HG03045 (cell line): ENCODE measurements around the gene CTSF.
"Not testable (repeated sequence)": the region's sequence is repeated elsewhere in the genome, so short reads cannot be mapped to it uniquely, and the experiment has no call there.

Experiments used
- ATAC-seq: cut with Tn5 transposase; IDR thresholded peaks from one replicate; pipeline ENCODE4 v1.9.1; 2021; ENCODE audit warnings: mild to moderate bottlenecking, moderate library complexity; ENCODE audit not compliant: unreplicated experiment

CTSF gene

DNA sequence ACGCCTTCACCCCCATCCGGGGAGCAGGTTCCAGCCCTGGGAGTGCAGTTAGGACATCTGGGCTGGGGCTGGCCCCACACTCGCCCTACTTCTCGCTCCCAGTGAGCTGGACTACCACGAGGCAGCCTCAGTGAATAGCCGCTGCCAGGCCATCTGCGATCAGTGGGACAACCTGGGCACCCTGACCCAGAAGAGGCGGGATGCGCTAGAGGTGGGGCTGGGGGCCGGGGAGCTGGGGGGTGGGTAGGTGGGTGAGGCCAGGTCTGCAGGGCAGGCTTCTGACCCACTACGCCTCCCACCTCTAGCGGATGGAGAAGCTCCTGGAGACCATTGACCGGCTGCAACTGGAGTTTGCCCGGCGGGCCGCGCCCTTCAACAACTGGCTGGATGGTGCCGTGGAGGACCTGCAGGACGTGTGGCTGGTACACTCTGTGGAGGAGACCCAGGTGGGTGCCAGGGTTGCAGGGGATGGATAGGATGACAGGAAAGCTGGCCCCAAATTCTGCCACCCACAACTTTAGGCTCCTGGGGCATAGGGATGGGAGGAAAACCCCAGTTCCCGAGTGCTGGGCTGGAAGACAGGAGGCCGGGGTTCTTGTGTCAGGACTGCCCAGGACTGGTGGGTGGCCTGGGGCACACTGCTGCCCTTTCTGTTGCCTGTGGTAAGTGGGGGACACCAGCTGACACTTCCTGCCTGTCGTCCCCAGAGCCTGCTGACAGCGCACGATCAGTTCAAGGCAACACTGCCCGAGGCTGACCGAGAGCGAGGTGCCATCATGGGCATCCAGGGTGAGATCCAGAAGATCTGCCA lies 8.3 kb downstream of the CTSF start:
- ATAC-seq = no peak

DNA sequence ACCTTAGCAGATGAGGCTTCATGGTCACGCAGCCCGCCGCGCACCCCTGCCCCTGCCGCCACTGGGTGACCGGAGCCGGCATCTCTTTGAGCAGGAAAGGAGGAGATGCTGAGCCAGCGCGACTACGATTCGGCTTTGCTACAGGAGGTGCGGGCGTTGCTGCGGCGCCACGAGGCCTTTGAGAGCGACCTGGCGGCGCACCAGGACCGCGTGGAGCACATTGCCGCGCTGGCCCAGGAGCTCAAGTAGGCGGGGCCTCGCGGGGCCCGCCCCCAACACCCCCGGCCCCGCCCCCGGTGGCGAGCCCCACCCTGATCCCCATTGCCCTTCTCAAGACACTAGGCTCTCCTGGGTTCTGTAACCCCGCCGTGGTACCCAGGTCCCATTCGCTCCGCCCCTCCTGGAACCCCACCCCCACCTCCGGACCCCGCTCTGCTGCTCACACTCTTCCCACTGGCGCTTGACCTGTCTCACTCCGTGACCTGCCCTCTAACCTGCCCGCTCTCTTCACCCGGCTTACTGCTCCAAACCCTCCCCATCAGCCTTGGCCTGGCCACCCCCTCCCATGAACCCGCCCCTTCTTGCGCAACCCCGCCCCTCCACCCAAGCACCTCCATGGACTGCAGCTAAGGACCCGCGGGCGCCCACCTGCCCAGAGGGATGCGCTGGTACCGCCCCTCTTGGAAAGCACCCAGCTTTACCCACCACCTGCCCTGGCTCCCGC lies 9.1 kb downstream of the CTSF start:
- no peak for ATAC-seq

DNA sequence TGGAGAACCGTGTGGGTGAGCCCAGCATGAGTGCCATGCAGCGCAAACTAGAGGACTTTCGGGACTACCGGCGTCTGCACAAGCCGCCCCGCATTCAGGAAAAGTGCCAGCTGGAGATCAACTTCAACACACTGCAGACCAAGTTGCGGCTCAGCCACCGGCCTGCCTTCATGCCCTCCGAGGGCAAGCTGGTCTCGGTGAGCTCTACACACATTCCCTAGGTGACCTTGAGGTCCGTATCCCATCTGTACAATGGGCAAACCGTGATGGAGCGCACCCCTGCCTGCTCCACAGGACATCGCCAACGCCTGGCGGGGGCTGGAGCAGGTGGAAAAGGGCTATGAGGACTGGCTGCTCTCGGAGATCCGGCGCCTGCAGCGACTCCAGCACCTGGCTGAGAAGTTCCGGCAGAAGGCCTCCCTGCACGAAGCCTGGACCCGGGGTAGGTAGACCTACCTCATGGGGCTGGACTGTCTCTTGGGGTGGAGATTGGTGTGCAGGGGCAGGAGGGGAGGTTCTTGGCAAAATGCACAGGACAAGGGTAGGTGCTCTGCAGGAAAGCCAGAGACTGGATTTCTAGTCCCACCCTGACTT lies 10.6 kb downstream of the CTSF start:
- ATAC-seq = no peak

DNA sequence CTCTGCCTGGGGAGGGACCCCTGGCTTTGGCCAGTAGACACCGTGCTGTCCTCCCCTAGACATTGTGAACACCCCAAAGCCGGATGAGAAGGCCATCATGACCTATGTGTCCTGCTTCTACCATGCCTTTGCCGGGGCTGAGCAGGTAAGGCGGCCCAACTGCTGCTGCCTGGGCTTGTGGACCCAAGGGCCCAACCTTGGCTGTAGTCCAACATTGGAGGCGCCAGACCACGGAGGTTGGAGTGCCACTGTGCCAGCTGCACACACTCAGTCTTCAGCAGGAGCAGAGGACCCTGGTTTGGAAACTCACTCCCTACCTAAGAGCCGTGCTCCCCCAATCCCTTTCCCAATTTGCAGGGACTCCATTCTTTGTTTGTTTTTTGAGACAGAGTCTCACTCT lies 12.3 kb downstream of the CTSF start:
- ATAC-seq = no peak

DNA sequence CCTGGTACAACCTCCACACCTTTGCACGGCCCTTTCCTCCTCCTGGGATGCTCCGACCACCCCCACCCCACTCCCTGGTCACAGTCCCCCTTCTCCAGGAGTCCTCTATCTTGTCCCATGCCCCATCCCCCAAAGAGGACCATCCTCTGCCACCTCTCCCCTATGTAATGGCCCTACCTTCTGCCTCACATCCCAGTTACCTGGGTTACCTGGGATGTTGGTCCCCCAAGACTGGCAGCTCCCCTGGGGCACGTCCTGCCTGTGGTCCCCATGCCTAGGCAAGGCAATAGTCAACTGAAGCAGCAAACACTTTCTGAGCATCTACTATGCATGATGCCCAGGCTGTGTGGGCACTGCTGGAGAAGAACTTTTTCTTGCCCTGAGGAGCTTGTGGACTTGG lies 13.0 kb downstream of the CTSF start:
- ATAC-seq = no peak

DNA sequence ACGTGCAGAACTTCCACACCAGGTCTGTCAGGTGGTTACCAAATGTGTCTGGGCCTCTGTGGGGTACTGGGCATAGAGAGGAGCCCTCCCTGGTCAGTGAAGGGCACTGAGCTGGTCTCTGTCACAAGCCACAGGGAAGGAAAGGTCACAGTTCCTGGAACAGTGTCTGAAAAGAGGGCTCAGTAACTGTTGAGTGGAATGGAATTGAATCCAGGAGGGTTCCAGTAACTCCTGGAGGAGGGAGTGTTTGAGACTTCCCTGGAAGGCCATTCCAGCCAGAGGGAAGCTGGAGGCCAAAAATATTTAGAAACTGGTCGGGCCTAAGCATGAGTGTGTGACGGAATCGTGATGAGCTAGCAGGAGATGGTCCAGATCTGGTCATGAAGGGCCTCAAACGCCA lies 13.8 kb downstream of the CTSF start:
- ATAC-seq = no peak

DNA sequence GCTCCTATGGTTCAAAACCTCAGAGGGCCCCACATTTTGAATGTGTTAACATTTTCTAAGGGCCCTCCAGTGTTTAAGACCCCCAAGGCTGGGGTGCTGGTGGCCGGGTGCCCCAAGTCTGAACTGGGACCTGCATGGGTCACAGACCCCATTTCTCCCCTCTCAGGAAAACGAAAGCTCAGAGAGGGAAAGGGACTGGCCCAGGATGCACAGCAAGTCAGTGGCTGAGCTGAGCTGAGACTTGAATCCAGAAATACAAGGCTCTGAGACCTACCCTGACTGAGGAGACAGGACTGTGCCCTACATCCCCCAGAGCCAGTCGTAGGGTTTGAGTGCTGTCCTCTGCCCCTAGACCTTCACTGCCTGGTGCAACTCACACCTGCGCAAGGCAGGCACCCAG lies 17.5 kb downstream of the CTSF start:
- ATAC-seq = no peak

DNA sequence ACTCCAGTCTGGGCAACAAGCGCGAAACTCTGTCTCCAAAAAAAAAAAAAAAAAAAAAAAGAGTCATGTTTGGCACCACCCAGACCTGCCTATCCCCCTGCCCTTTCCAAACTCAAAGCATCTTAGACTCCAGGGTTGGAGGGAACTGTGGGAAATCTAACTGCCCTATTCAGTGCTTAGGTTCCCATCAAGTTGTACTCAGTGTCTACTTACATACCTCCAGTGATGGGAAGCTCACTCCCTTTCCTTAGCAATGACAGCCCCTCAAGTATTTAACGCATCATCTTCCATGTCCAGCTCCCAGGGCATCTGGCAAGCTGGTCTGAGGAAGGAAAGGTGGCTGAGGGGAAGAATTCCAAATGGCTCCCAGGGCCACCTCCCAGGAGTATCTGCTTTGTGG lies 18.7 kb downstream of the CTSF start:
- ATAC-seq = no peak

DNA sequence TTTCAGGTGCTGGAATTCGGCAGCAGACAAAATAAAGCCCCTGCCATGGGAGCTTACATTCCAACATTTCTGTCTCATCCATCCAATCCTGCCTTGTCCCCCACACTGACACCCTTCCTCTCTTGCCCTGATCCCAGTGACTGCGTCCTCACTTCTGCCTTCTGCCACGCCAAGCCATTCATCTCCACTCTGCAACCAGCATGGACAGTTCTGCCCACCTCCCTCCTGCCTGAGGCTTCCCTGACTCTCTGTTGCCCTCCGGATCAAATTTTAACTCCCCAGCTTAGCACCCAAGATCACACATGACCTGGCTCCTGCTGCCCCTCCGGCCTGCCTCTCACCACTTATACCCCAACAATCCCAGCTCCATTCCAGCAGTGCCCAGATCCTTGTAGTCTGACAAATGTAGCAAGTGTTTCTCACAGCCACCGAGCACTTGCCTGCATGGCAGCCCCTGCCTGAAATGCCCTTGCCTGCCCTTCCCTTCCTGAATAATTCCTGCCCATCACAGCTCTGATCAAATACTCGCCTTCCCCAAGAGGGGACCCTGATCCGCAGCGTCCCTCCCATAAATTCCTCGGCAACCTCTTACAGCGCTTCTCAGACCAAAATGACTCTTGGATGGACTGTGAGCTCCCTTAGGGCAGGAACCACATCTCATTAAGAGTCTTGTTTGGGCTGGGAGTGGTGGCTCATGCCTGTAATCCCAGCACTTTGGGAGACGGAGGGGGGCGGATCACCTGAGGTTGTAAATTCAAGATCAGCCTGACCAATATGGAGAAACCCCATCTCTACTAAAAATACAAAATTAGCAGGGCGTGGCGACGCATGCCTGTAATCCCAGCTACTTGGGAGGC lies 19.4 kb downstream of the CTSF start:
- ATAC-seq = no peak

DNA sequence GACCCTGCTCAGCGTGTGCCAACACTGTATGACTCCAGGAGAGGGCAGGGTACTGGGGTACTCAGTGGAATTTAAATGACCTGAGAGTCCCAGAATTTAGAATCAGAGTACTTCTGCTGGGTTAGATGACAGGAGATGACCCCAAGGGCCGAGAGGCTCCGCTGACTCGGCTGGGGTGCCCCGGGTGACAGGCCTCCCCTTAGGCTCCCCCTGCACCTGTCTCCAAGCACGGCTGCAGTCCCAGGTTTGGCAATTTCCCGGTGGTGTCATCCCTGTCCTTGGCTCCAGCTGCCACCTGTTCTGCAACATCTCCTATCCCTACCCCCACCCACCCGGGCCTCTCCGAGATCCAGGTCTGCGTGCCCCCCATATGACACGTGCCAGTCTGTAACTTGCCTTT lies 20.4 kb downstream of the CTSF start:
- no peak for ATAC-seq

DNA sequence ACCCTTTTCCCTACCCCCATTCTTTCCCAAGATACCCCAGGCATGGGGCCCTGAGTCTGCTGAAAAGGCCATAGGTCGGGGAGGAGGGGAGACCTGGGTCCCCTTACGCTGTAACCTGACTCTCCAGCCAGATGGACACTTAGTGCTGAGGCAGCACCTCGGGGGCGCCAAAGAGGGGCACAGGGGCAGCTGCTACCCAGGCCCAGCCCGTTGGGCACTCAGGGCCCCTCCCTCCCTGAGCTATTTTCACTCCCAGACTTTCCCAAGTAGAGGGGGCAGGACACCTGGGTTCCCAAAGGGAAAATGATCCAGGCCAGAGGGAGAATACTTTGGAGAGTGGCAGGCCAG lies 20.8 kb downstream of the CTSF start:
- ATAC-seq = no peak

DNA sequence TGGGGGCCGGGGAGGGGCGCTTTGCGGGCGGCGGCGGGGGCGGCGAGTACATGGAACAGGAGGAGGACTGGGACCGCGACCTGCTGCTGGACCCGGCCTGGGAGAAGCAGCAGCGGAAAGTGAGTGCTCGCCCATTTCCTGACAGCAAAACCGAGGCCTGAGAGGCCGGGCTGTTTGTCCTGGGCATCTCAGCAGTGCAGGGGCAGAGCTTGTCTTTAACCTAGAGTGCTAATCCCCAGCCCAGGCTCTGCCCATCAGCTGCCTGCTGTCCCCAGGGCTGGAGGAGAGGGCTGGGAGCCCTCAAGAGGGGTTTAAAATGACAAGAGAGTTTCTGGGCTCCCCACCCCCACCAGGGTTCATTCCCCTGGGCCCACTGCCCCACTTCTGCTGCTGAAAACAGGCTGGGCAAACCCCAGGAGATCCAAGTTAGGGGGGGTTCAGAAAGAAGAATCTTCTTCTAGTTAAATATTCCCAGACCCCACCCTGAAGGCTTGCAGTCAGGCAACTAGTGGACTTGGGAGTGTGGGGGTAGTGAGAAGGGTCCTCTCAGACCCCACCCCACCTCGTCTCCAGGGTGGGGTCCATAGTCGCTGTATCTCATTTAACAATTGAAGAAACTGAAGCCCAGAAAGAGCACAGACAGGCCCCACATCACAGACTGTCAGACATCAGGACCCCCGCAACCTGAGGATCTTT lies 21.3 kb downstream of the CTSF start:
- ATAC-seq = no peak

DNA sequence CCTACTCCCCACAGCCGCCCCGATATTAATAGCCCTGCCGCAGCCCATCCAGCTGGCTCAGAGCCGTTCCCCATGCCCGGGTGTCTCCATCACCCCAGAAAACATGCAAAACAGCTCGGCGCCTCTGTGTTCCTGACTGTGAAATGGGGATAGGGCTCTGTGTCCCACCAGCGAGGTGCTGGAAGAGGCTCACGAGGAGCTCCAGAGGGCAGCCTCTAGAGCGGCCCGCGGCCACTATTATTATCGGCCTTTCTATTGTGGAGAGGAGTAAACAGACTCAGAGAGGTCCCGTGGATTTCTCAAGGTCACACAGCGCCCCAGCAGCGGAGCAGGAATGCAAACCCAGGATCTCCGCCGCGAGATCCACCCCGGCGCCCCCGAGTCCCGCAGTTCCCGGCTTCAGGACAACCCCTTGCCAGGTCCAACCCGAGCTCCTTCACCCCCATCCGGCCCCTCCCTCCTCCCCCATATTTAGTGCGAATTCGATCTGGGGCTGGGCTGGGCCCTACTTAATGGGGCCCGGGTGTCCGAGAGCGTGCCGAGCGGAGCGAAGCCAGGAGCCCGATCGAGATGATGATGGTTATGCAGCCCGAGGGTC lies 21.9 kb downstream of the CTSF start, which contains the start of gene ACTN3:
Gene ACTN3 (plus strand): TSS at position 536 of the 598 bp plus-strand sequence. CDS start 35 bp downstream, at position 571.
- peak; percentile 8 for ATAC-seq

DNA sequence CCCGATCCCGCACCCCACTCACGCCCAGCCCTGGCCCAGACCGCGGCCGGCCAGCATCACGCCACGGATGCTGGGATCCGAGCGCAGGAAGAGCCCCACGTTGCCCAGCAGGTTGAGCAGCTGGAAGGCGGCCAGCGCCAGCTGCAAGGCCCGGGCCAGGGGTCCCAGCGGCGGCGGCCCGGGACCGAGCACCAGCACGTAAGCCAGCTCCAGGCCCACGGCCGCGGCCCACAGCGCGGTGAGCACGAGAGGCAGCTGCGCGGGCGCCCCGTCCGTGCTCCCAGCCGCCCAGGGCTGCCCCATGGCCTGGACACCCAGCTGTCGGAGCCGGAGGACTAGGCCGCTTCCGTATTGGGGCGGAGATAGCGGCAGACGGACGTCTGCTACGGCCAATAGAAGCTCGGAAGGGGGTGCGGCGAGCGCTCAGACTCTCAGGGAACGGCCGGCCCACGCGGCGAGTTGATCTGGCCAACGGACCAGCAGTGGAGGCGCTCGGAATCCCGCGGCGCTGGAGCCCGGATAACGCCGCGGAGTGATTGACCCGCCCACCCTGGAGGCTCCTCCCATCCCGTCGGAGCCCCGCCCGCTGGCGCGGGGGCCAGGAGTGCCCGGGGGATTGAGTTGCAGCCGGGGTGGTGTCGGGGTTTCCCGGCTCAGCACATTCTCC lies 22.6 kb downstream of the CTSF start, which contains the start of gene ZDHHC24:
Gene ZDHHC24 (minus strand): TSS at position 348 of the 667 bp plus-strand sequence. CDS start 45 bp downstream, at position 303.
- peak; percentile 82 for ATAC-seq

DNA sequence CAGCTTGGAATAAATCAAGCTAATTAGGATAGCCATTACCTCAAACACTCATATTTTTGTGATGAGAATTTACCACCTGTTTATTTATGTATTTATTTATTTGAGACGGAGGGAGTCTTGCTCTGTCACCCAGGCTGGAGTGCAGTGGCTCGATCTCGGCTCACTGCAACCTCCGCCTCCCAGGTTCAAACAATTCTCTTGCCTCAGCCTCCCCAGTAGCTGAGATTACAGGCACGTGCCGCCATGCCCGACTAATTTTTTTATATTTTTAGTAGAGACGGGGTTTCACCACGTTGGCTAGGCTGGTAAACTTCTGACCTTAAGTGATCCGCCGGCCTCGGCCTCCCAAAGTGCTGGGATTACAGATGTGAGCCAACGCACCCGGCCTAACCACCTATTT lies 23.5 kb downstream of the CTSF start:
- ATAC-seq = not testable (repeated sequence)

DNA sequence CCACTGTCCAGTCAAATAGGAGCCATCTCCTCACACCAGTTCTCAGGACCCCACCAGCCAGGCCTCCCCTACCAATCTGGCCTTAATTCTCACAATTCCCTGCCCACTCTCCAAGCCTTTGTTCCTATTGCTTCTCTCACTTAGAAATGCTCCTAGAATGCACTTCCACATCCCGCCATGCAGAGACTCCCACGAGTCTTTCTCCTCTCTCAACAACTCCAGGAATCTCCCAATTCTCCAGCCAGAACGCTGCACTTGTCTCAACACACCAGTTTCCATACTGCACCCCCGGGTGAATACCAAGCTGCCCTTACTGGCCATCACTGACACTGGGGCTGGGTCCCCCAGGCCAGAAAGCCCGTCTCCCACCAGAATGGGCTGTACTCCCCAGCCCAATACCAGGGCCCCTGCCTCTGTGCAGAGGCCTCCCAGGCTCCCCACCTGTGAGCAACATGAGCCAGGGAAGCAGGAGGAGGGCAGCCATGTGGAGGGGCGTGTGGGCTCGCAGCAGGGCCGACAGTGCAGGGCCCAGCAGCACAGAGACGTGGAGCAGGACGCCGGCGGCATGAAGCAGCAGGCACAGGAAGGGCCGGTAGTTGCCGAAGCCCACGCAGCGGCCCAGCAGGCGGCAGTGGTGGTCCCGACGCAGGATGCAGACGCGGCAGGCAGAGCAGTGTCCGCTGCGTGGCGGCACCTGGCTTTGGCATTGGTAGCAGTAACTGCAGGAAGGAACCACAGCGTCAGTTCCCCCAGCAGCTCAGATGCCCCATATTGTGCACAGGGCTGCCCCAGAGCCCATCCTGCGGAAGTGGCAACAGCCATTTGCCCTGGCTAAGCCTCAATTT lies 24.9 kb downstream of the CTSF start:
- ATAC-seq = no peak

DNA sequence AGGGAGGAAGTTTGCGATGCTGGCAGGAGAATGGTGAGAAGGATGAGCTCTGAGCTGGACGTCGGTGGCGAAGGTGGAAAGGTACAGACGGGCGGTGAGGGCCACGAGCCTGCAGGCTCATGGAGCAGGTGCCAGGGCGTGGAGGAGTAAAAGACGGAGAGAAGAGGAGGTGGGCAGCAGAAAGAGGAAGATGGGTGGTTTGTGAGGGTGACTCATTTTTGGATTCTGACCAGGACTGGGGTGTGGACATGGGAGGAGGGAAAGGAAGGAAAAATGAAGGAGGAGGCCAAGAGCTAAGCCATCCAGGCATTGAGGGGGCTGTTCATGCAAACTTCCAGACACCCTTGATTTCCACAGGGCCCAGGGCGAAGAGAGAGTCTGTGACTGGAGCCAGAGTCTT lies 26.0 kb downstream of the CTSF start:
- no peak for ATAC-seq

DNA sequence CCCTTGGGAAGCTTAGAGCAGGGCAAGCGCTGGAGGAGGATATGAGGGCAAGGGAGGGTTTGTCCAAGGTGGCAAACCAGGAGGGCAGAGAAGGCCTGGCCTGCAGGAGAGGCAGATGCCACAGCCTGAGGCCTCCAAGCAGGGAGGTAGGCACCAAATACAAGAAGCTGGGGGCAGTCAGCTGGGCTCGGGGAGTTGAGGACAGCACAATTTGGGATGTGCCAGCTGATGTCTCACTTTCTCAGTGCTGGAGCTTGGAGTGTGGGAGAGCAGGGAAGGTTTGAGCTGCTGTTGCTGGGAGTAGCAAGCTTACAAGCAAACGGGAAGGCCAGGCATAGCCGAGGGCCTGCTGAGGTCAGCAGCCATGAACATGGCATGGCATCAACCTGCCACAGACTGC lies 26.5 kb downstream of the CTSF start:
- ATAC-seq = no peak

DNA sequence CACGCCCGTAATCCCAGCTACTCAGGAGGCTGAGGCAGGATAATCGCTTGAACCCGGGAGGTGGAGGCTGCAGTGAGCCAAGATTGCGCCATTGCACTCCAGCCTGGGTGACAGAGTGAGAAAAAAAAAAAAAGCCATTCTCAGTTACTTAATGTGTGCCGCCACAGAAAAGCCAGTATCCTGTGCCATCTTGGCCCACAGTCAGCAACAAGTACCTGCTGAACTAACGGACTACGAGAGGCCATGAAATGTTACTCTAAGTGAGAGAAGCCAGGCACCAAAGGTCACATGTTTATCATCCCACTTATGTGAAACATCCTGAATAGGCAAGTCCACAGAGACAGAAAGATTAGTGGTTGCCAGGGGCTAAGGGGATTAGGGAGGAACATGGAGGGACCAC lies 27.8 kb downstream of the CTSF start:
- not testable (repeated sequence) for ATAC-seq
